ENCODE data around the gene CLVS2. TPM values are rescaled to one million over a fixed set of nuclear protein-coding genes. Genes with fewer than 3 reads are reported as not detected.

The CLVS2 gene
- total and polyA plus RNA-seq, 4 donors, result 0.25 TPM; not detected in 3

- no peak for TF ChIP-seq REST (IDR thresholded peaks at IDR 0.05)
- TF ChIP-seq FOXA2 (IDR thresholded peaks at IDR 0.05), result no peak
- TF ChIP-seq YY1 (IDR thresholded peaks at IDR 0.05), result no peak
Observed at GRCh38 chr6:123105561-123105960, 109.5 kb downstream of the CLVS2 start (continued).

GRCh38 chr6:123116370-123116769 lies 120.3 kb downstream of the CLVS2 start:
- no peaks in the 10 kb centered on the region for H3K4me1 ChIP-seq (ENCODE audit: control insufficient read depth in 4 of 4, insufficient read depth in 4 of 4, low read length in 3 of 4)
- DNase-seq (ENCODE audit: low spot score), result no peak
- no peaks in the 10 kb centered on the region for H3K36me3 ChIP-seq (ENCODE audit: control insufficient read depth in 4 of 4, insufficient read depth in 3 of 4, low read depth in 1 of 4, low read length in 3 of 4)
- WGBS, result 93% methylated on average over 7 of the region's 7 CpGs
- H3K9ac ChIP-seq (ENCODE audit: low read depth in 1 of 2, low read length in 2 of 2), result no peak overlapping the region
- TF ChIP-seq REST (IDR thresholded peaks at IDR 0.05), result no peak
- no peak for TF ChIP-seq FOXA1 (IDR thresholded peaks at IDR 0.05)
- TF ChIP-seq RXRA (IDR thresholded peaks at IDR 0.05), result no peak
- TF ChIP-seq ATF3 (IDR thresholded peaks at IDR 0.05), result no peak
- TF ChIP-seq HNF4A (conservative IDR thresholded peaks at IDR 0.05), result no peak
- no peak for TF ChIP-seq HNF4G (IDR thresholded peaks at IDR 0.05)
- TF ChIP-seq SP1 (IDR thresholded peaks at IDR 0.05), result no peak
- no peak for TF ChIP-seq NR2F2 (IDR thresholded peaks at IDR 0.05)
- TF ChIP-seq MAX (IDR thresholded peaks at IDR 0.05), result no peak
- no peak for TF ChIP-seq TAF1 (conservative IDR thresholded peaks at IDR 0.05)
- no peak for TF ChIP-seq FOXA2 (IDR thresholded peaks at IDR 0.05)
- TF ChIP-seq RAD21 (IDR thresholded peaks at IDR 0.05), result no peak
- TF ChIP-seq EGR1 (IDR thresholded peaks at IDR 0.05; ENCODE audit: low read depth in 2 of 2), result no peak
- no peak for TF ChIP-seq JUND (IDR thresholded peaks at IDR 0.05)
- TF ChIP-seq ZBTB33 (IDR thresholded peaks at IDR 0.05), result no peak
- TF ChIP-seq GABPA (IDR thresholded peaks at IDR 0.05 in 1 of 2, conservative IDR thresholded peaks at IDR 0.05 in 1 of 2), result no peak
- no peak overlapping the region for H3K4me3 ChIP-seq (ENCODE audit: low read depth in 1 of 3, low read length in 3 of 3)
- H3K27me3 ChIP-seq (ENCODE audit: control insufficient read depth in 4 of 4, insufficient read depth in 4 of 4, low read length in 3 of 4), result peaks cover 0 to 3% (median 0%) of the 10 kb centered on the region in 4 donors
- no peak overlapping the region for H3K27ac ChIP-seq (ENCODE audit: low read depth in 1 of 2, low read length in 2 of 2)
- no peaks in the 10 kb centered on the region for H3K9me3 ChIP-seq (ENCODE audit: control insufficient read depth in 4 of 4, low read length in 3 of 4)

Measured in liver (tissue), 9 donors.